Tibial nerve (tissue), 4 donors: Measurements from ENCODE around the gene EIF4H. TPM values are rescaled to one million over a fixed set of nuclear protein-coding genes. Genes with fewer than 3 reads are reported as not detected.
A peak's percentile ranks its signal among the peaks of the same experiment; 100 is the strongest.
"Not testable (repeated sequence)": the region's sequence is repeated elsewhere in the genome, so short reads cannot be mapped to it uniquely, and the experiment has no call there.

Experiments
- DNase-seq, 2 donors: peaks; one replicate each; pipeline ENCODE4 v3.0.0-alpha.2; 2019; ENCODE audit warnings: low spot score in 2 of 2
- H3K27ac ChIP-seq, 4 donors: fragments of 200-600 bp; sonication (generic) in 3 of 4; one replicate each; pipeline ENCODE4 v1.5.1; 2017 to 2019; ENCODE audit warnings: mild to moderate bottlenecking in 1 of 4
- H3K27me3 ChIP-seq, 2 donors: fragments of 200-600 bp; sonication (generic) in 1 of 2; one replicate each; pipeline versions ENCODE4 v1.5.1 to v1.6.0; 2017 to 2019
- H3K36me3 ChIP-seq, 3 donors: fragments of 200-600 bp; sonication (generic); one replicate each; pipeline ENCODE4 v1.5.1; 2018 to 2019
- H3K4me1 ChIP-seq, 4 donors: fragments of 200-600 bp; sonication (generic) in 3 of 4; one replicate each; pipeline ENCODE4 v1.5.1; 2017 to 2019
- H3K4me3 ChIP-seq, 4 donors: fragments of 200-600 bp; sonication (generic) in 3 of 4; one replicate each; pipeline ENCODE4 v1.5.1; 2017 to 2019; ENCODE audit warnings: mild to moderate bottlenecking in 1 of 4, moderate library complexity in 1 of 4
- H3K9me3 ChIP-seq, 4 donors: fragments of 200-600 bp; sonication (generic) in 3 of 4; one replicate each; pipeline ENCODE4 v1.5.1; 2017 to 2019
- EP300 ChIP-seq, 2 donors: sonication (generic); formaldehyde crosslinking; IDR thresholded peaks; one replicate each; pipeline ENCODE4 v1.6.1; 2017; ENCODE audit warnings: antibody characterized with exemption in 2 of 2, mild to moderate bottlenecking in 1 of 2
- POLR2A ChIP-seq, 2 donors: fragments of 450-650 bp; IDR thresholded peaks; one replicate each; pipeline ENCODE4 v1.6.1; 2017; ENCODE audit warnings: antibody characterized with exemption in 2 of 2, mild to moderate bottlenecking in 2 of 2, moderate library complexity in 2 of 2
- WGBS, 2 donors: methylation state at CpG; one replicate each; pipeline ENCODE4 v1.1.5; 2018; 5-methylcytosine and 5-hydroxymethylcytosine counted together
- total RNA-seq, 4 donors: library from RNA; depleted of rRNA; stranded (reverse); fragments of >200 nt; gene quantifications; one replicate each; pipeline ENCODE4 v1.1.0, GENCODE V29; 2016
- TF ChIP-seq, protein P1 (sequence below), 5 experiments: fragments of 200-600 bp in 3 of 5; fragments of 450-650 bp in 2 of 5; sonication (generic) in 3 of 5; IDR thresholded peaks; one replicate each; pipeline ENCODE4 v1.5.1; 2016 to 2019; ENCODE audit warnings: antibody characterized with exemption in 5 of 5, mild to moderate bottlenecking in 3 of 5, moderate library complexity in 2 of 5

The EIF4H gene
- total RNA-seq, 4 donors from 2014 or later = 184 to 211 (median 192) TPM

DNA sequence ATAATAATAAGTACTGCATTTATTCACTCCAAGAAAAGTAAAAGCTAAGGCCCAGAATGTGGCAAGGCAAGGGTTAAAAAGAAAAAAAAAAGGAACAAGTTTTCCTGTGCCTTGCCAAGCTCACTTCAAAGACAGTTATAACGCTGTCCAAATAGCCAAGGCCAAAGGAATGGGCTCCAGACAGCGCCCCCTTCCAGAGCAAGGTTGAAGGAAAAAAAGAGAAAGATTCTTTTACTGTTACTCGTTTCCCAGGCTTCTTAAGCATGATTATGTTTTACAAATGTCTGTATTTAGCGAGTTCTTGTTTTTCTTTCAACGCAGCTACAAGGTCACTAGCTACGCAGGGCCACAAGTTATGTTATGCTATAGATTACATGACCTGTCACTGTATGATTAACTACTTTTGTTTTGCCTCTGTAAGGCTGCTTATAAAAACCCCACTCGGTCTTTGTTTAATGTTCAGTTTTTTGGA lies 9.1 kb upstream of the EIF4H start:
- Histone ChIP-seq H3K9me3 (no peaks in the 10 kb centered on the region), H3K27ac (no peak overlapping the region), H3K36me3 (no peaks in the 10 kb centered on the region), H3K27me3 (no peaks in the 10 kb centered on the region), H3K4me1 (no peaks in the 10 kb centered on the region), H3K4me3 (no peak overlapping the region)
- TF ChIP-seq, protein P1, sequence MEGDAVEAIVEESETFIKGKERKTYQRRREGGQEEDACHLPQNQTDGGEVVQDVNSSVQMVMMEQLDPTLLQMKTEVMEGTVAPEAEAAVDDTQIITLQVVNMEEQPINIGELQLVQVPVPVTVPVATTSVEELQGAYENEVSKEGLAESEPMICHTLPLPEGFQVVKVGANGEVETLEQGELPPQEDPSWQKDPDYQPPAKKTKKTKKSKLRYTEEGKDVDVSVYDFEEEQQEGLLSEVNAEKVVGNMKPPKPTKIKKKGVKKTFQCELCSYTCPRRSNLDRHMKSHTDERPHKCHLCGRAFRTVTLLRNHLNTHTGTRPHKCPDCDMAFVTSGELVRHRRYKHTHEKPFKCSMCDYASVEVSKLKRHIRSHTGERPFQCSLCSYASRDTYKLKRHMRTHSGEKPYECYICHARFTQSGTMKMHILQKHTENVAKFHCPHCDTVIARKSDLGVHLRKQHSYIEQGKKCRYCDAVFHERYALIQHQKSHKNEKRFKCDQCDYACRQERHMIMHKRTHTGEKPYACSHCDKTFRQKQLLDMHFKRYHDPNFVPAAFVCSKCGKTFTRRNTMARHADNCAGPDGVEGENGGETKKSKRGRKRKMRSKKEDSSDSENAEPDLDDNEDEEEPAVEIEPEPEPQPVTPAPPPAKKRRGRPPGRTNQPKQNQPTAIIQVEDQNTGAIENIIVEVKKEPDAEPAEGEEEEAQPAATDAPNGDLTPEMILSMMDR (IDR thresholded peaks at IDR 0.05) = peak in 2 of 5 experiments; percentile 13 to 18
- TF ChIP-seq POLR2A (IDR thresholded peaks at IDR 0.05) (no peak), EP300 (IDR thresholded peaks at IDR 0.05) (no peak)
- WGBS, 2 donors = 28 to 29% methylated on average over 7 of the region's 7 CpGs
- no peak for DNase-seq

DNA sequence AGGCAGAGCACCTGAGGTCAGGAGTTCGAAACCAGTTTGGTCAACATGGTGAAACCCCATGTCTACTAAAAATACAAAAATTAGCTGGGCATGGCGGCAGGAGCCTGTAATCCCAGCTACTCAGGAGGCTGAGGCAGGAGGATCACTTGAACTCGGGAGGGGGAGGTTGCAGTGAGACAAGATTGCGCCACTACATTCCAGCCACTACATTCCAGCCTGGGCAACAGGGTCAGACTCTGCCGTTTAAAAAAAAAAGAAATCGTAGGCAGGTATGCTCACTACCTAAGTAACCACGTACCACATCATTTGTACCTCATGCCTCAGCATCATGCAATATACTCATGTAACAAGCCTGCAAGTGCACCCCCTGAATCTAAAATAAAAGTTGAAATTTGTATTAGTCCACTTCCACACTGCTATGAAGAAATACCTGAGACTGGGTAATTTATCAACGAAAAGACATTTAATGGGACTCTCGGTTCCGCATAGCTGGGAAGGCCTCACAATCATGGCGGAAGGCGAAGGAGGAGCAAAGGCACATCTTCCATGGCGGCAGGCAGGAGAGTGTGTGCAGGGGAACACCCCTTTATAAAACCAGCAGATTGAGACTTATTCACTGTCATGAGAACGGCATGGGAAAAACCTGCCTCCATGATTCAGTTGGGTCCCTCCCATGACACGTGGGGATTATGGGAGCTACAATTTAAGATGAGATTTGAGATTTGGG lies 8.1 kb upstream of the EIF4H start:
- H3K27ac ChIP-seq = no peak overlapping the region
- WGBS, 2 donors = 92 to 93% methylated on average over 15 of the region's 15 CpGs

DNA sequence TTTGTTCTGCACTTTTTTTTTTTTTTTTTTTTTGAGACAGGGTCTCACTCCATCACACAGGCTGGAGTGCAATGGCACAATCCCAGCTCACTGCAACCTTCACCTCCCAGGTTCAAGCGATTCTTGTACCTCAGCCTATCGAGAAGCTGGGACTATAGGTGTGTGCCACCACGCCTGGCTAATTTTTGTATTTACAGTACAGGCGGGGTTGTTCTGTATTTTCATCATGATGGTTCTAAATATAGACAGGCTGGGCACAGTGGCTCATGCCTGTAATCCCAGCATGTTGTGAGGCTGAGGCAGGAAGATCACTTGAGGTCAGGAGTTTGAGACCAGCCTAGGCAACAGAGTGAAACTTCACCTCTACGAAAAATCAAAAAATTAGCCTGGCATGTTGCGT lies 6.8 kb upstream of the EIF4H start:
- WGBS, 2 donors = 92 to 94% methylated on average over 6 of the region's 6 CpGs
- not testable (repeated sequence) for H3K27me3 ChIP-seq, H3K4me1 ChIP-seq, H3K36me3 ChIP-seq, DNase-seq, H3K9me3 ChIP-seq, H3K4me3 ChIP-seq, H3K27ac ChIP-seq

More for the DNA sequence above, 8.1 kb upstream of the EIF4H start:
- no peaks in the 10 kb centered on the region for H3K4me1 ChIP-seq
- no peak for TF ChIP-seq EP300 (IDR thresholded peaks at IDR 0.05)
- no peak for TF ChIP-seq POLR2A (IDR thresholded peaks at IDR 0.05)
- TF ChIP-seq, protein P1 (IDR thresholded peaks at IDR 0.05) = no peak
- DNase-seq = no peak
- no peak overlapping the region for H3K4me3 ChIP-seq
- H3K36me3 ChIP-seq = no peaks in the 10 kb centered on the region
- H3K9me3 ChIP-seq = no peaks in the 10 kb centered on the region
- H3K27me3 ChIP-seq = no peaks in the 10 kb centered on the region

DNA sequence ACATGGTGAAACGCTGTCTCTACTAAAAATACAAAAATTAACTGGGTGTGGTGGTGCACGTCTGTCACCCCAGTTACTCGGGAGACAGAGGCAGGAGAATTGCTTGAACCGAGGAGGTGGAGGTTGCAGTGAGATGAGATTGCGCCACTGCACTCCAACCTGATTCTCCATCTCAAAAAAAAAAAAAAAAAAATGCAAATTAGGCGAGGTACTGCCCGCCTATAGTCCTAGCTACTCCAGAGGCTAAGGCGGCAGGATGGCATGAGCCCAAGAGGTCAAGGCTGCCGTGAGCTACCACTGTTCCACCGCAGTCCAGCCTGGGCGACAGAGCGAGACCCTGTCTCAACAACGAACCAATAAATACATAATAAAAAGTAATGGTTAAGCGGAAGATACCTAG lies 1.1 kb upstream of the EIF4H start:
- no peak for DNase-seq
- 59 to 63% methylated on average over 14 of the region's 14 CpGs for WGBS, 2 donors
- peaks cover 0 to 3% (median 0%) of the 10 kb centered on the region in 3 donors for H3K36me3 ChIP-seq
- TF ChIP-seq EP300 (IDR thresholded peaks at IDR 0.05) = no peak
- no peak for TF ChIP-seq POLR2A (IDR thresholded peaks at IDR 0.05)
- TF ChIP-seq, protein P1 (IDR thresholded peaks at IDR 0.05) = no peak
- H3K27me3 ChIP-seq = no peaks in the 10 kb centered on the region
- H3K27ac ChIP-seq = peak overlapping the region; percentile 85 to 98 (median 96)
- no peaks in the 10 kb centered on the region for H3K9me3 ChIP-seq
- peak overlapping the region in 3 of 4 donors; percentile 82 to 93 (median 91) for H3K4me3 ChIP-seq
- H3K4me1 ChIP-seq = peaks cover 0 to 41% (median 30%) of the 10 kb centered on the region in 4 donors

DNA sequence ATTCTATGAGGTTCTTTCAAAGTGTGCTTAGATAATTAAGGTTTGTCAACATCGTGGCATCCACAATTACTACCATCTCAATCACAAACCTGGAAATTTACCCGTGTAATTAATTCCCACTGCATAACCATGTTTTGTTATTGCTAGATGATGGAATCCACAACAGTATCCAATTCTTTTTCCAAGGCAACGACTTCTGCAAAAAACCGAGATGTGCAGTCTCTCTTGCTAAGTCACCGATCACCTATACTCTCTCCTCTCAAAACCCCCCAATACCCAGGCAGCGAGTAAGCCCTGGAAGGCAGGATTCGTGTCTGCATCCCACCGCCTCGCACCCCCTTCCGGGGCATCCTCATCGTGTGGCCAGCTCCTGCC lies 678 bp upstream of the EIF4H start:
- H3K4me1 ChIP-seq = peaks cover 0 to 45% (median 34%) of the 10 kb centered on the region in 4 donors
- peak overlapping the region; percentile 85 to 98 (median 96) for H3K27ac ChIP-seq
- DNase-seq = peak in 1 of 2 donors; percentile 12
- no peak for TF ChIP-seq POLR2A (IDR thresholded peaks at IDR 0.05)
- H3K27me3 ChIP-seq = no peaks in the 10 kb centered on the region
- peaks cover 0 to 7% (median 0%) of the 10 kb centered on the region in 3 donors for H3K36me3 ChIP-seq
- 2 to 3% methylated on average over 11 of the region's 11 CpGs for WGBS, 2 donors
- no peaks in the 10 kb centered on the region for H3K9me3 ChIP-seq
- H3K4me3 ChIP-seq = peak overlapping the region; percentile 82 to 93 (median 91)

DNA sequence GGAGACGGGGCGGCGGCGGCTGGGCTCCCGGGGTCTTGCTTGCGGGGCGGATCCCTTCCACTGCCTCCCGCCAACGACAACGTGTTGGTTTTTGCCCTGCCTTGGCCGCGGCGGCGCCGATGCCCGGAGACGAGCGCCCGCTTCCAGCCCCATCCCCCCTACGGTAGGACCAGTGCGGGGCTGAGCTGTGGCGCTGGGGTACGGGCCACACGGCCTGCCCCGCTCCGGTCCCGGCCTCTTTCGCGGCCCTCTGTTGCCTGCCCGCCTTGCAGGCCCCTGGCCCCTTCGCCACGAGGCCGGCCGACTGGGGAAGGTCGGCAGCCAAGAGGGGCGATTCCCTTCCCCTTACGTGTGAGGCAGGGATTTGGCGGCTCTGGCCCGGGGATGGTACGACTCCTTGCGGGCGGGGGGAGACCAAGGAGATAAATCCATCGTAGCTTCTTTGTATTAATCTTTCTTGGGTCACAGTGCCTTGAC lies 488 bp downstream of the EIF4H start:
- peak overlapping the region; percentile 85 to 97 (median 94) for H3K27ac ChIP-seq
- TF ChIP-seq POLR2A (IDR thresholded peaks at IDR 0.05) = no peak
- TF ChIP-seq, protein P1 (IDR thresholded peaks at IDR 0.05) = no peak
- no peak for TF ChIP-seq EP300 (IDR thresholded peaks at IDR 0.05)
- DNase-seq = peak in 1 of 2 donors; percentile 16
- 0% methylated on average over 27 to 31 of the region's 43 CpGs for WGBS, 2 donors
- no peaks in the 10 kb centered on the region for H3K9me3 ChIP-seq
- no peaks in the 10 kb centered on the region for H3K27me3 ChIP-seq
- peaks cover 0 to 16% (median 0%) of the 10 kb centered on the region in 3 donors for H3K36me3 ChIP-seq
- H3K4me3 ChIP-seq = peak overlapping the region; percentile 79 to 93 (median 91)
- peaks cover 0 to 56% (median 41%) of the 10 kb centered on the region in 4 donors for H3K4me1 ChIP-seq
